HL-60 (cell line): ENCODE results near the gene PGBD5.

Experiments
- DNase-seq, 2 experiments: peaks; one replicate each; pipeline ENCODE4 v3.0.0-alpha.2; 2010 to 2020; ENCODE audit warnings: low read depth in 1 of 2, low spot score in 1 of 2
- H3K27ac ChIP-seq: fragments of 250-450 bp; sonication (Bioruptor Pico); replicated peaks from 2 replicates; pipeline ENCODE4 v1.5.1; 2020; ENCODE audit warnings: mild to moderate bottlenecking, moderate library complexity
- H3K27me3 ChIP-seq: fragments of 250-450 bp; sonication (Bioruptor Pico); 2 replicates; pipeline ENCODE4 v1.5.1; 2021; ENCODE audit warnings: mild to moderate bottlenecking, moderate library complexity; ENCODE audit not compliant: insufficient read depth, poor library complexity, severe bottlenecking
- H3K4me3 ChIP-seq: replicated peaks from 2 replicates; pipeline ENCODE4 v1.5.1; 2011; ENCODE audit warnings: mild to moderate bottlenecking, control low read depth, low read length; ENCODE audit not compliant: insufficient read depth
- CTCF ChIP-seq: IDR thresholded peaks from one replicate; pipeline ENCODE4 v1.5.1; 2011; ENCODE audit warnings: low read length, control low read depth, inconsistent platforms; ENCODE audit not compliant: insufficient read depth
- GABPA ChIP-seq: IDR thresholded peaks from 2 replicates; pipeline ENCODE4 v1.6.1; 2012; ENCODE audit warnings: low read depth
- POLR2AphosphoS5 ChIP-seq: IDR thresholded peaks from 2 replicates; pipeline ENCODE4 v1.6.1; 2012; ENCODE audit warnings: low read depth
- REST ChIP-seq: IDR thresholded peaks from 2 replicates; pipeline ENCODE4 v1.6.1; 2012; ENCODE audit warnings: low read depth; ENCODE audit not compliant: insufficient replicate concordance
- SPI1 ChIP-seq: IDR thresholded peaks from 2 replicates; pipeline ENCODE4 v1.6.1; 2012; ENCODE audit warnings: low read depth, mild to moderate bottlenecking, borderline replicate concordance

Gene PGBD5

GRCh38 chr1:230356190-230356589, 69.9 kb downstream of the PGBD5 start:
- TF ChIP-seq GABPA (no peak), CTCF (no peak), SPI1 (no peak), REST (no peak), POLR2AphosphoS5 (no peak)
- H3K4me3 ChIP-seq, result no peak overlapping the region
- no peaks in the 10 kb centered on the region for H3K27me3 ChIP-seq
- H3K27ac ChIP-seq, result no peak overlapping the region
- no peak for DNase-seq

GRCh38 chr1:230355594-230355993, 70.5 kb downstream of the PGBD5 start:
- Histone ChIP-seq H3K27ac (no peak overlapping the region), H3K27me3 (no peaks in the 10 kb centered on the region), H3K4me3 (no peak overlapping the region)
- no peak for DNase-seq
- TF ChIP-seq POLR2AphosphoS5 (no peak), GABPA (no peak), SPI1 (no peak), CTCF (no peak), REST (no peak)

- Histone ChIP-seq H3K4me3 (no peak overlapping the region), H3K27me3 (no peaks in the 10 kb centered on the region), H3K27ac (no peak overlapping the region)
- no peak for TF ChIP-seq SPI1
- TF ChIP-seq CTCF, result no peak
- TF ChIP-seq REST, result no peak
- no peak for TF ChIP-seq GABPA
- no peak for TF ChIP-seq POLR2AphosphoS5
- no peak for DNase-seq
These were observed 71.0 kb downstream of the PGBD5 start for GRCh38 chr1:230355128-230355527.
